ENCODE measurements around the gene VSTM1.

DNA sequence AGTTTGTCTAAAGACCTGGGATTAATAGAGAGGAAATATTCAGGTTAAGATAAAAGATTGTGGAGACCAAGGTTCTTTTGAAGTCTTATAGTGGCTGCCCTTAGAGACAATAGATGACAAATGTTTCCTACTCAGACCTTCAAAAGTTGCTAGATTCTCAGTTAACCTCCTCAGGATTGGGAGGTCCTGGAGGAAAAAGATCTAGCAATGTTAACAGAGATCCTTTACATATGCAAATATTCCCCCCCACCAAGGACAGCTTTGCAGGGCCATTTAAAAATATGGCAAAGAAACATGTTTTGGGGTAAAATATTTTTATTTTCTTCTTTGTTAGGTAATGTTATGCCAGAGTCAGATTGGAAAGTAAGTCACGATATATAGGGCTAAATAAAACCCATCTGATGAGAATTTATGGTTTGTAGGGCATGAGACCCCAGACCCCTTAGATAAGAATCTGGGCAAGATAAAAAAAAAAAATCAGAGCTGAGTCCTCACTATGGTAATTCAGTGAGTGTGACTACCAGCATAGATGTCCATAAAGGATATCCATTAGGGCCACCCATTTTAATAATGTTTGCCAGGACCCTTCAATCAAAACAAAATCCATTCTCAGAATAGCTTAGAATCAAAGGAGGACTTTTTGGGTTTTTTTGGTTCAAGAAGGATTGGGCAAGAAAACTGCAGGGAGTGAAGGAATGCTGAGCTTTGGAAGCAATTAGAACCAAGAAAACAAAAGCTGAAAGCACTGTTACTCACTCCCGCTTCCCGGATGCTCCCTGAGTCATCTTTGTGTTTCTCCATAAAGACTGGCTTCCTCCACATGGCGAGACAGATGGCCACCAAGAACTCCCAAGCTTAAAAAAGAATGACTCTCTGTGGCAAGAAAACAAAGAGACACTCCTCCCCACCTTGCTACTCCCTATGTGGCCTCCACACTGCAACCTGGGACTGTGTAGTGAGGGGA lies 28.2 kb downstream of the VSTM1 start:
- TF ChIP-seq, protein P1, sequence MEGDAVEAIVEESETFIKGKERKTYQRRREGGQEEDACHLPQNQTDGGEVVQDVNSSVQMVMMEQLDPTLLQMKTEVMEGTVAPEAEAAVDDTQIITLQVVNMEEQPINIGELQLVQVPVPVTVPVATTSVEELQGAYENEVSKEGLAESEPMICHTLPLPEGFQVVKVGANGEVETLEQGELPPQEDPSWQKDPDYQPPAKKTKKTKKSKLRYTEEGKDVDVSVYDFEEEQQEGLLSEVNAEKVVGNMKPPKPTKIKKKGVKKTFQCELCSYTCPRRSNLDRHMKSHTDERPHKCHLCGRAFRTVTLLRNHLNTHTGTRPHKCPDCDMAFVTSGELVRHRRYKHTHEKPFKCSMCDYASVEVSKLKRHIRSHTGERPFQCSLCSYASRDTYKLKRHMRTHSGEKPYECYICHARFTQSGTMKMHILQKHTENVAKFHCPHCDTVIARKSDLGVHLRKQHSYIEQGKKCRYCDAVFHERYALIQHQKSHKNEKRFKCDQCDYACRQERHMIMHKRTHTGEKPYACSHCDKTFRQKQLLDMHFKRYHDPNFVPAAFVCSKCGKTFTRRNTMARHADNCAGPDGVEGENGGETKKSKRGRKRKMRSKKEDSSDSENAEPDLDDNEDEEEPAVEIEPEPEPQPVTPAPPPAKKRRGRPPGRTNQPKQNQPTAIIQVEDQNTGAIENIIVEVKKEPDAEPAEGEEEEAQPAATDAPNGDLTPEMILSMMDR (IDR thresholded peaks at IDR 0.05), result no peak
- TF ChIP-seq EZH2phosphoT487 (IDR thresholded peaks at IDR 0.05) (no peak), EZH2 (IDR thresholded peaks at IDR 0.05) (no peak)
